ENCODE measurements around the gene ANKUB1. TPM values are rescaled to one million over a fixed set of nuclear protein-coding genes. Genes with fewer than 3 reads are reported as not detected.

Gene ANKUB1
- total and polyA plus RNA-seq, 9 of the 15 experiments (the other 6 are each of a cell fraction or from before 2014, with no cell fraction given), result not detected

DNA sequence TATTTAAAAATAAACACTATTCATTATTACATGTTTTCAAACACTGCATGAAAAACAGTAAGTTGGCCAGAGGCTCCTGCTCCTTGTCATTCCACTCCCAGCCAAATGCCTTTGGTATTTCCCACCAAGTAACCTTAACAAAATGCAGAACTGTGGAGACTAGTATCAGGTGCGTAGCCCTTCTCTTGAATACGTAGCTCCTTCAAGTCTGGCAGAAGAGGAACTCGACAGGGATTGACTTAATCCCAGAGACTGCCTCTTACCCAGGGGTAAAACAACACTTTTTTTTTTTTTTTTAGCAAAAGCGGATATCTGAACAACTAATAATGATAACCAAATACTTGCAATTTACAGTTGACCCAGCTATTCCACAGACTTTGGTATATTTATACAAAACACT is 40.8 kb downstream of the ANKUB1 start:
- peak in 1 of 4 experiments; percentile 5 for DNase-seq (ENCODE audit: extremely low read depth in 1 of 4, low spot score in 3 of 4)

DNA sequence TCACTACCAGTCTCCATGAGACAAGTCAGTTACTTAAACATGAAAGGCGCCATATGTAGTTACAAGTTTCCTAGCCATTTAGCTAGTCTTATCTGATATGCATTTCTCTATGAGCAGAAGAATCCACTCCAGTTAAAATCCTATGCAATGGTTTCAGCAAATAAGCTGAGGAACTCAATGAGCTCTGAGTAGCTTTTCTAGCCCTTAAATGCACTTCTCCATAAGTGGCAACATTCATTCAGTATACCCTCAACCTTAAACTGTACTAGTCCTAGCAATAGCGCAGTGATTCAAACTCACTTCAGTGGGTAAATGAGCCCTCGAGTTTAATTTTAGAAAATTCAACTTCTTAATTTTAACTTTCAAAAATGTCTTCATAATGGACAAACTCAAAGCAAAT is 47.7 kb downstream of the ANKUB1 start:
- intact Hi-C loops (cut with micrococcal nuclease), result no loop called here
- in situ Hi-C loops (cut with MboI), result no loop called here
- peaks cover 46% of the 10 kb centered on the region; the same call in 1 of the 3 replicates for H3K36me3 ChIP-seq (ENCODE audit: control insufficient read depth, insufficient read depth, low read length)
- ATAC-seq (no peak), FAIRE-seq (no peak), DNase-seq (ENCODE audit: extremely low read depth in 1 of 4, low spot score in 3 of 4) (no peak)
- ChIA-PET POLR2A (no interaction called here), CTCF (ENCODE audit: low intra/inter-chr PET ratio) (no interaction called here)
- H3K9me1 ChIP-seq (ENCODE audit: control insufficient read depth, insufficient read depth, low read length), result no peaks in the 10 kb centered on the region
- no peaks in the 10 kb centered on the region for H3K9me3 ChIP-seq (replicated peaks; ENCODE audit: control insufficient read depth, insufficient read depth, low read depth, low read length)
- TF ChIP-seq SAFB (IDR thresholded peaks at IDR 0.05; ENCODE audit: borderline replicate concordance, low read depth, low read length) (no peak), MYC (IDR thresholded peaks at IDR 0.05; ENCODE audit: low read depth, low read length) (no peak), MYC (CRISPR knock-in tag; IDR thresholded peaks at IDR 0.05; ENCODE audit: borderline replicate concordance, low read depth) (no peak), NRF1 (conservative IDR thresholded peaks at IDR 0.05 in 1 of 2, IDR thresholded peaks at IDR 0.05 in 1 of 2) (no peak), TEAD1 (CRISPR knock-in tag; IDR thresholded peaks at IDR 0.05) (no peak), SLC30A9 (CRISPR knock-in tag; IDR thresholded peaks at IDR 0.05) (no peak), MTA1 (IDR thresholded peaks at IDR 0.05; ENCODE audit: borderline replicate concordance) (no peak), ZBTB17 (CRISPR knock-in tag; IDR thresholded peaks at IDR 0.05) (no peak), ERF (CRISPR knock-in tag; IDR thresholded peaks at IDR 0.05) (no peak), NR3C1 (CRISPR knock-in tag; IDR thresholded peaks at IDR 0.05) (no peak)
- TF ChIP-seq, protein P1, sequence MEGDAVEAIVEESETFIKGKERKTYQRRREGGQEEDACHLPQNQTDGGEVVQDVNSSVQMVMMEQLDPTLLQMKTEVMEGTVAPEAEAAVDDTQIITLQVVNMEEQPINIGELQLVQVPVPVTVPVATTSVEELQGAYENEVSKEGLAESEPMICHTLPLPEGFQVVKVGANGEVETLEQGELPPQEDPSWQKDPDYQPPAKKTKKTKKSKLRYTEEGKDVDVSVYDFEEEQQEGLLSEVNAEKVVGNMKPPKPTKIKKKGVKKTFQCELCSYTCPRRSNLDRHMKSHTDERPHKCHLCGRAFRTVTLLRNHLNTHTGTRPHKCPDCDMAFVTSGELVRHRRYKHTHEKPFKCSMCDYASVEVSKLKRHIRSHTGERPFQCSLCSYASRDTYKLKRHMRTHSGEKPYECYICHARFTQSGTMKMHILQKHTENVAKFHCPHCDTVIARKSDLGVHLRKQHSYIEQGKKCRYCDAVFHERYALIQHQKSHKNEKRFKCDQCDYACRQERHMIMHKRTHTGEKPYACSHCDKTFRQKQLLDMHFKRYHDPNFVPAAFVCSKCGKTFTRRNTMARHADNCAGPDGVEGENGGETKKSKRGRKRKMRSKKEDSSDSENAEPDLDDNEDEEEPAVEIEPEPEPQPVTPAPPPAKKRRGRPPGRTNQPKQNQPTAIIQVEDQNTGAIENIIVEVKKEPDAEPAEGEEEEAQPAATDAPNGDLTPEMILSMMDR (IDR thresholded peaks at IDR 0.05 in 2 of 3, conservative IDR thresholded peaks at IDR 0.05 in 1 of 3; ENCODE audit: insufficient read depth in 2 of 3, low read depth in 1 of 3, low read length in 3 of 3), result no peak
- H3K27ac ChIP-seq (ENCODE audit: extremely low read depth, low read depth, low read length), result no peak overlapping the region
- H3K27me3 ChIP-seq (ENCODE audit: control insufficient read depth in 2 of 2, insufficient read depth in 2 of 2, low read length in 2 of 2), result no peaks in the 10 kb centered on the region
- 97% methylated on average over 3 of the region's 3 CpGs for WGBS (ENCODE audit: insufficient coverage, low coverage, missing lambda C conversion rate)
- H3K4me2 ChIP-seq (ENCODE audit: insufficient read depth, low read length), result no peak overlapping the region
- BruUV-seq (replicated peaks), result no TSS peak
- no peaks in the 10 kb centered on the region for H3K4me1 ChIP-seq (replicated peaks in 1 of 2; ENCODE audit: control insufficient read depth in 2 of 2, insufficient read depth in 2 of 2, low read length in 2 of 2)
- H2AFZ ChIP-seq (ENCODE audit: low read depth, low read length), result no peak overlapping the region
- no peak overlapping the region for H3K4me3 ChIP-seq
- H3K79me2 ChIP-seq (ENCODE audit: control insufficient read depth, insufficient read depth, low read length), result no peaks in the 10 kb centered on the region
- H4K20me1 ChIP-seq (replicated peaks; ENCODE audit: control insufficient read depth, insufficient read depth, low read length), result no peaks in the 10 kb centered on the region
- H3K9ac ChIP-seq (ENCODE audit: insufficient read depth in 1 of 2, low read depth in 2 of 2, low read length in 2 of 2), result no peak overlapping the region

More for the DNA sequence above, 40.8 kb downstream of the ANKUB1 start:
- peaks cover 0 to 4% of the 10 kb centered on the region in 2 experiments; a peak in 2 of 5 replicates for H3K4me1 ChIP-seq (replicated peaks in 1 of 2; ENCODE audit: control insufficient read depth in 2 of 2, insufficient read depth in 2 of 2, low read length in 2 of 2)
- H3K9me3 ChIP-seq (replicated peaks; ENCODE audit: control insufficient read depth, insufficient read depth, low read depth, low read length), result no peaks in the 10 kb centered on the region
- H3K27ac ChIP-seq (ENCODE audit: extremely low read depth, low read depth, low read length), result no peak overlapping the region
- H3K4me2 ChIP-seq (ENCODE audit: insufficient read depth, low read length), result peak overlapping the region; percentile 91
- H2AFZ ChIP-seq (ENCODE audit: low read depth, low read length), result peak overlapping the region; percentile 98
- FAIRE-seq, result no peak
- no peaks in the 10 kb centered on the region for H3K9me1 ChIP-seq (ENCODE audit: control insufficient read depth, insufficient read depth, low read length)
- no peak for TF ChIP-seq TCF7 (IDR thresholded peaks at IDR 0.05; ENCODE audit: borderline replicate concordance)
- 0 out of 2 replicates have a peak, but pooled peaks have one; percentile 17 for TF ChIP-seq SPI1 (IDR thresholded peaks at IDR 0.05; ENCODE audit: borderline replicate concordance, low read depth, low read length)
- TF ChIP-seq MYNN (IDR thresholded peaks at IDR 0.05), result no peak
- TF ChIP-seq MYNN (CRISPR knock-in tag; IDR thresholded peaks at IDR 0.05), result no peak
- TF ChIP-seq SRSF7 (optimal IDR thresholded peaks at IDR 0.05; ENCODE audit: low read depth, low read length), result no peak
- CTCF ChIA-PET (ENCODE audit: low intra/inter-chr PET ratio), result no interaction called here
- peak overlapping the region; percentile 71 for H3K4me3 ChIP-seq
- peak overlapping the region in 1 of 2 experiments; percentile 80; a peak in 2 of 4 replicates for H3K9ac ChIP-seq (ENCODE audit: insufficient read depth in 1 of 2, low read depth in 2 of 2, low read length in 2 of 2)
- no TSS peak for BruUV-seq (replicated peaks)
- peaks cover 37% of the 10 kb centered on the region; the same call in 1 of the 3 replicates for H3K36me3 ChIP-seq (ENCODE audit: control insufficient read depth, insufficient read depth, low read length)
- no peaks in the 10 kb centered on the region for H3K27me3 ChIP-seq (ENCODE audit: control insufficient read depth in 2 of 2, insufficient read depth in 2 of 2, low read length in 2 of 2)
- in situ Hi-C loops (cut with MboI), result no loop called here
- intact Hi-C loops (cut with micrococcal nuclease), result no loop called here
- no peaks in the 10 kb centered on the region for H4K20me1 ChIP-seq (replicated peaks; ENCODE audit: control insufficient read depth, insufficient read depth, low read length)
- no peak for ATAC-seq
- POLR2A ChIA-PET, result interaction anchor here (0.7 kb wide), 2 partner anchors 237 to 770 kb away, joined by 3 read pairs; no protein-coding TSS in a partner anchor
- peaks cover 15% of the 10 kb centered on the region for H3K79me2 ChIP-seq (ENCODE audit: control insufficient read depth, insufficient read depth, low read length)
- 6% methylated on average over 4 of the region's 4 CpGs for WGBS (ENCODE audit: insufficient coverage, low coverage, missing lambda C conversion rate)
